Measurements from ENCODE around the gene MRPL20.

DNA sequence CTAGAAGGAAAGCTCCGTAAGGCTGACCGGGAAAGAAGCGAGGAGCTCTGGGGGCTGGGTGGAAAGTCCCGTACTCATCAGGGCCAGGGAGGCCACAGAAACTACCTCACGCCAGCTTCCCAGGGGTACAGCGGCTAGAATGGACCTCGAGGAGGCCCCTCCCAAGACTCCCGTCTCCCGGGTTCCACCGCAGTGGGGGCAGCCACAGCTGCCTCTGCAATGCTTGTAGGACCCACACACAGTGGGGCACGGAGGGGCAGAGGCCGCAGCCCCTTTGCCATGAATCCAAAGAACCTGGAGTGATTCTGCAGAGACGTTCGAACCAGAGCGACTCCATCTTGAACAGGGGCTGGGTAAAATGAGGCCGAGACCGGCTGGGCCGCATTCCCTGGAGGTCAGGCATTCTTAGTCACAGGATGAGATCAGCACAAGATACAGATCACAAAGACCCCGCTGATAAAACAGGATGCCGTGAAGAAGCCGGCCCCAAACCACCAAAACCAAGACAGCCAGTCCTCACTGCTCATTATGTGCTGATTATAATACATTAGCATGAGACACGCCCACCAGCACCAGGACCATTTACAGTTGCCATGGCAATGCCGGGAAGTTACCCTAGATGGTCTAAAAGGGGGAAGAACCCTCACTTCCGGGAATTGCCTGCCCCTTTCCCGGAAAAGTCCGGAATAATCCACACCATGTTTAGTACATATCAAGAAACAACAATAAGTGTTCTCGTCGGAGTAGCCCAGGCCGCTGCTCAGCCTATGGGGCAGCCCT, 15.6 kb upstream of the MRPL20 start:
- TF ChIP-seq, protein P1, sequence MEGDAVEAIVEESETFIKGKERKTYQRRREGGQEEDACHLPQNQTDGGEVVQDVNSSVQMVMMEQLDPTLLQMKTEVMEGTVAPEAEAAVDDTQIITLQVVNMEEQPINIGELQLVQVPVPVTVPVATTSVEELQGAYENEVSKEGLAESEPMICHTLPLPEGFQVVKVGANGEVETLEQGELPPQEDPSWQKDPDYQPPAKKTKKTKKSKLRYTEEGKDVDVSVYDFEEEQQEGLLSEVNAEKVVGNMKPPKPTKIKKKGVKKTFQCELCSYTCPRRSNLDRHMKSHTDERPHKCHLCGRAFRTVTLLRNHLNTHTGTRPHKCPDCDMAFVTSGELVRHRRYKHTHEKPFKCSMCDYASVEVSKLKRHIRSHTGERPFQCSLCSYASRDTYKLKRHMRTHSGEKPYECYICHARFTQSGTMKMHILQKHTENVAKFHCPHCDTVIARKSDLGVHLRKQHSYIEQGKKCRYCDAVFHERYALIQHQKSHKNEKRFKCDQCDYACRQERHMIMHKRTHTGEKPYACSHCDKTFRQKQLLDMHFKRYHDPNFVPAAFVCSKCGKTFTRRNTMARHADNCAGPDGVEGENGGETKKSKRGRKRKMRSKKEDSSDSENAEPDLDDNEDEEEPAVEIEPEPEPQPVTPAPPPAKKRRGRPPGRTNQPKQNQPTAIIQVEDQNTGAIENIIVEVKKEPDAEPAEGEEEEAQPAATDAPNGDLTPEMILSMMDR (conservative IDR thresholded peaks at IDR 0.05), result no peak
- no peak for TF ChIP-seq EZH2 (IDR thresholded peaks at IDR 0.05; ENCODE audit: low read depth)

Data from PC-9 (cell line).